Measurements from ENCODE around the gene HHAT. TPM values are rescaled to one million over a fixed set of nuclear protein-coding genes. Genes with fewer than 3 reads are reported as not detected.

HHAT gene
- total RNA-seq, 1 donor from 2014 or later = 1.0 TPM

GRCh38 chr1:210707300-210708240 is 378.9 kb downstream of the HHAT start:
- no peak for DNase-seq (ENCODE audit: low read depth in 2 of 2)

- no peak for DNase-seq (ENCODE audit: low read depth in 2 of 2)
Observed at GRCh38 chr1:210709701-210710100, 381.0 kb downstream of the HHAT start.

DNA sequence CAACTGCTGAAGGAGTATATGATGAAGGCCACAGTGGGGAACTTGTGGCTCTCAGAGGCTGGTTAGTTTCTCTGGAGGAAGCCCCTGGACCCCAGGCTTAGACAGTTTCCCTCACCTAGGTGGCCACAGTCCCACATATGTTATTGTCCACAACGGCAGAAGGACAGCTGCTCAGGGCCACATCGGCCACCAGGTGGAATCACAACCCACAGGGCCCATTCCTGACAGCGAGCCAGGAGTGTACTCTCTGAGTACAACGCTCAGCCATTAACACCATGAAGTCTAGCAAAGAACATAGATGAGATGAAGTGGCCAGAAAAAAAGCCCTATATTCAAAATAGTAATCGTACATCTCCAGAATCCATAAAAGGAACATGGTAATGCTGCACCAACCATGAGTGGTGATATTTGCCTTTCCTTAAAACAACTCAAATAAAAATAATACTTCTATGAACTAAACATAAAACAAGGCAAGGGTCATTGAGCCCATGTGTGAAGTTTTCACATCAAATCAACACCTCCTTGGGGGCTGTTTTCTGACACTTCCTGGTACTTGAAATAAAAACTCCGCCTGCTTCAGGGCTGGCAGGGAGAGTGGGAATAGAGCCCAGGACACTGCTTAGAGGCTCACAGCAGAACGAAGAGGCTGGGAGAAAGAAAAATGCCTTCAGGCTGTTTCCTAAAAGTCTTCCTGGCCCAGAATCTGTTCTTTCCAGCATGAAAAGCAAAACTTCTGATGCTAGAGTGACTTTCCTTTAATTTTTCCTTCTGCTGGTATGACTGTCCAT is 383.3 kb downstream of the HHAT start:
- no peak for DNase-seq (ENCODE audit: low read depth in 2 of 2)

- no peak for DNase-seq (ENCODE audit: low read depth in 2 of 2)
Observed at GRCh38 chr1:210715072-210715471, 386.4 kb downstream of the HHAT start.

- DNase-seq (ENCODE audit: low read depth in 2 of 2) = no peak
Observed at GRCh38 chr1:210722410-210723081, 393.8 kb downstream of the HHAT start.

DNA sequence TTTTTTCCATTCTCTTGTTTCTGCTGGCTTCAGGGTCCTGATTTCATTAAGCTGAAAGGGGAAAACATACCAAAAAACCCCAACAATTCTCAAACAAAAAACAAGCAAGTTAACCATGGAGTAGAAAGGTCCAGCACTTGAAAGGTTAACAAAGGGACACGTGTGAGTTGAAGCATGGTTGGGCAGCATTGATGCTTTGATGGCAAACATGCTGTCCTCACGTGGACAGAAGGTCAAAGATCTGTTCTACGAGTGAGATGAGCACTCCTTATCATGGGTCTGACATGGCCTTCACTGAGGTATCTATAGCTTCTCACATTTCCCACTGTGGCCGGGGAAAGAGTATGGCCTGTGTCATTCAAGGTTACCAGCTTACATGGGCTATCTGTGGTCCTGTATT is 394.9 kb downstream of the HHAT start:
- DNase-seq (ENCODE audit: low read depth in 2 of 2) = no peak

- no peak for DNase-seq (ENCODE audit: low read depth in 2 of 2)
Observed at GRCh38 chr1:210724768-210725167, 396.1 kb downstream of the HHAT start.

Other genes starting within 250 kb of the HHAT start
- 0.25 and 0.26 TPM in 2 replicates for gene SERTAD4, start 96.1 kb upstream of the HHAT start, total RNA-seq

All from dermis microvascular lymphatic vessel endothelial cell (primary cell).